Neural crest cell (in vitro differentiated cells): ENCODE results near the gene TGIF1. TPM values are rescaled to one million over a fixed set of nuclear protein-coding genes. Genes with fewer than 3 reads are reported as not detected.

ENCODE experiments used
- DNase-seq: peaks from one replicate; pipeline ENCODE4 v3.0.0; 2021; ENCODE audit warnings: low read depth, mixed read lengths, low spot score
- H3K27ac Mint-ChIP-seq: one replicate; pipeline ENCODE4 v1.8.0; 2021; ENCODE audit warnings: mild to moderate bottlenecking, mixed read lengths; ENCODE audit not compliant: unreplicated experiment
- H3K27me3 Mint-ChIP-seq: 2 replicates; pipeline ENCODE4 v1.8.0; 2021; ENCODE audit warnings: low read depth, mild to moderate bottlenecking, mixed read lengths
- H3K36me3 Mint-ChIP-seq: 2 replicates; pipeline ENCODE4 v1.8.0; 2021; ENCODE audit warnings: low read depth, mild to moderate bottlenecking, mixed read lengths
- H3K4me1 Mint-ChIP-seq: 2 replicates; pipeline ENCODE4 v1.8.0; 2021; ENCODE audit warnings: mixed read lengths
- H3K4me3 Mint-ChIP-seq: one replicate; pipeline ENCODE4 v1.8.0; 2021; ENCODE audit warnings: mild to moderate bottlenecking, mixed read lengths
- H3K9me3 Mint-ChIP-seq: 2 replicates; pipeline ENCODE4 v1.8.0; 2021; ENCODE audit warnings: mixed read lengths
- CTCF ChIP-seq: fragments of 200-600 bp; sonication (generic); conservative IDR thresholded peaks from 2 replicates; pipeline ENCODE4 v1.5.0; 2021; ENCODE audit warnings: antibody characterized with exemption, mild to moderate bottlenecking
- total RNA-seq: library from RNA; stranded (reverse); gene quantifications from 2 replicates; pipeline ENCODE4 v1.2.1, GENCODE V29; 2021

The TGIF1 gene
- total RNA-seq, 1 donor from 2014 or later: 49.1 TPM

- Mint-ChIP-seq H3K27ac (peak overlapping the region; percentile 98), H3K4me1 (peaks cover 63% of the 10 kb centered on the region), H3K4me3 (peak overlapping the region; percentile 99), H3K9me3 (no peaks in the 10 kb centered on the region), H3K27me3 (peaks cover 2% of the 10 kb centered on the region), H3K36me3 (peaks cover 2% of the 10 kb centered on the region)
- no peak for TF ChIP-seq CTCF
- DNase-seq: peak; percentile 75
These were observed 1.4 kb downstream of the TGIF1 start for GRCh38 chr18:3451183-3451988.

GRCh38 chr18:3451989-3452749, 2.2 kb downstream of the TGIF1 start:
- no peak for TF ChIP-seq CTCF
- peaks cover 2% of the 10 kb centered on the region for H3K27me3 Mint-ChIP-seq
- H3K9me3 Mint-ChIP-seq: no peaks in the 10 kb centered on the region
- H3K36me3 Mint-ChIP-seq: peaks cover 8% of the 10 kb centered on the region
- peak overlapping the region; percentile 98 for H3K27ac Mint-ChIP-seq
- peak; percentile 31 for DNase-seq
- H3K4me1 Mint-ChIP-seq: peaks cover 62% of the 10 kb centered on the region
- peak overlapping the region; percentile 99 for H3K4me3 Mint-ChIP-seq

GRCh38 chr18:3452750-3453539, 3.0 kb downstream of the TGIF1 start:
- peaks cover 15% of the 10 kb centered on the region for H3K36me3 Mint-ChIP-seq
- peaks cover 2% of the 10 kb centered on the region for H3K27me3 Mint-ChIP-seq
- no peak for DNase-seq
- H3K4me3 Mint-ChIP-seq: peak overlapping the region; percentile 99
- no peaks in the 10 kb centered on the region for H3K9me3 Mint-ChIP-seq
- TF ChIP-seq CTCF: no peak
- H3K4me1 Mint-ChIP-seq: peaks cover 62% of the 10 kb centered on the region
- H3K27ac Mint-ChIP-seq: peak overlapping the region; percentile 95

- Mint-ChIP-seq H3K9me3 (no peaks in the 10 kb centered on the region), H3K36me3 (peaks cover 17% of the 10 kb centered on the region), H3K4me3 (peak overlapping the region; percentile 99), H3K27me3 (no peaks in the 10 kb centered on the region), H3K27ac (peak overlapping the region; percentile 58), H3K4me1 (peaks cover 66% of the 10 kb centered on the region)
- DNase-seq: peak; percentile 18
- TF ChIP-seq CTCF: no peak
These were observed 3.8 kb downstream of the TGIF1 start for GRCh38 chr18:3453540-3454364.
